Mesothelial cell of epicardium (in vitro differentiated cells): ENCODE measurements around the gene RAP1A. TPM values are rescaled to one million over a fixed set of nuclear protein-coding genes. Genes with fewer than 3 reads are reported as not detected.

Experiments used
- DNase-seq, 2 experiments: peaks; one replicate each; pipeline ENCODE4 v3.0.0; 2021; ENCODE audit warnings: low spot score in 2 of 2; ENCODE audit not compliant: unreplicated experiment in 2 of 2
- H3K27ac Mint-ChIP-seq: 2 replicates; pipeline ENCODE4 v1.8.0; 2021; ENCODE audit warnings: mixed read lengths
- H3K27me3 Mint-ChIP-seq: 2 replicates; pipeline ENCODE4 v1.8.0; 2021; ENCODE audit warnings: low read depth, mixed read lengths
- H3K36me3 Mint-ChIP-seq: 2 replicates; pipeline ENCODE4 v1.8.0; 2021; ENCODE audit warnings: mixed read lengths
- H3K4me1 Mint-ChIP-seq: 2 replicates; pipeline ENCODE4 v1.8.0; 2021; ENCODE audit warnings: mixed read lengths
- H3K4me3 Mint-ChIP-seq: 2 replicates; pipeline ENCODE4 v1.8.0; 2021; ENCODE audit warnings: mild to moderate bottlenecking, moderate library complexity, mixed read lengths
- H3K9me3 Mint-ChIP-seq: 2 replicates; pipeline ENCODE4 v1.8.0; 2021; ENCODE audit warnings: mixed read lengths
- CTCF ChIP-seq: fragments of 200-600 bp; sonication (generic); IDR thresholded peaks from one replicate; pipeline ENCODE4 v1.5.0; 2021; ENCODE audit warnings: antibody characterized with exemption; ENCODE audit not compliant: unreplicated experiment
- total RNA-seq: library from RNA; stranded (reverse); gene quantifications from 3 replicates; pipeline ENCODE4 v1.2.1, GENCODE V29; 2021

The RAP1A gene
- total RNA-seq, 1 donor from 2014 or later, result 28.3 TPM

DNA sequence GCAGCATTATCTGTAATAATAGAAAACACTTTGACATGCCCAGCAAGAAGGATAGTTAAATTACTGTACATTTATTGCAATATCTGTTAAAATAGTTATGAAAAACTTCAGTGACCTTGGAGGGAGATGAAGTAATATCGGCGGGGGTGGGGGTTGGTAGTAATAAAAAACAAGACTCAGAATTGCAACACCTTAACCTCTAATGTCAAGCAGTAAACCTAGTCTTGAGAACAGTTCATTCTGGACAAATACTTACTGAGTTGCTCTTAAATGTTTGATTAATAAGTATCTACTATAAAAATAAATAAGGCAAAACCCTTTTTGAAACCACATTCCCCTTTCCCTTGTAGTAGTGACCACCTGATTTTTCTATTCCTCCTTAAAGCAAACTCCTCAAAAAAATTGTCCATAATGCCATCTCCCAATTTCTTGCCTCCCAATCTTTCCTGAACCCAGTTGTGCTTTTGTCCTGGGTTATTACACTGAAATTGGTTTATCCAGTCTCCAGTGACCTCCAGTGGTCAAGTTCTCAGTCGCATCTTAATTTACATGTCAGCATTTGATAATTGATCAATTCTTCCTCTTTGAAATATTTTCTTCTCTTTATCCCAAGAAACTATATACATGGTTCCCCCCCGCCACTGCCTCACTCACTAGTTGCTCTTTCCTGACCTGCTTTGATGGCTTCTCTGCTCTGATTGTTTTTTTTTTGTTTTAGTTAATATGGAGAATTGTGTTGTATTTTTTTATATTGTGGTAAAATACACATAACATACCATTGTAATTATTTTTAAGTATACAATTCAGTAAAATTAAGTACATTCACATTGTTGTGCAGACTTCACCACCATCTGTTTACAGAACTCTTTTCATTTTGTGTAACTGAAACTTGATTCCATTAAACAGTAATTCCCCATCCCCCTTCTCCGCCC, 36.8 kb downstream of the RAP1A start:
- Mint-ChIP-seq H3K36me3 (no peaks in the 10 kb centered on the region), H3K27me3 (no peaks in the 10 kb centered on the region)

DNA sequence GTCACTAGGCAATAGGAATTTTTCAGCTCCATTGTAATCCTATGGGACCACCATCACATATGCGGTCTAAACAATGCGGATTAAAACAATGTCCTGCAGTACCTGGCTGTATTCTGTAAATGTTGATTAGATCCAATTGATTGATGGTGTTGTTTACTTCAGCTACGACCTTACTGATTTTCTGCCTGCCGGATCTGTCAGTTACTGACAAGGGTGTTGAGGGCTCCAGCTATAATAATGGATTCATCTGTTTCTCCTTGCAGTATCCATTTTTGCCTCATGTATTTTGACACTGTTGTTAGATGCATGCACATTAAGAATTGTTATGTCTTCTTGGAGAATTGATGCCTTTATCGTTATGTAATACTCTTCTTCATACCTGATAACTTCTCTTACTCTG, 39.0 kb downstream of the RAP1A start:
- peaks cover 6% of the 10 kb centered on the region for H3K36me3 Mint-ChIP-seq
- H3K4me1 Mint-ChIP-seq, result peaks cover 5% of the 10 kb centered on the region
- no peak overlapping the region for H3K4me3 Mint-ChIP-seq
- DNase-seq, result no peak
- no peak for TF ChIP-seq CTCF
- no peak overlapping the region for H3K27ac Mint-ChIP-seq
- H3K27me3 Mint-ChIP-seq, result no peaks in the 10 kb centered on the region
- H3K9me3 Mint-ChIP-seq, result peaks cover 5% of the 10 kb centered on the region

More for the DNA sequence above, 36.8 kb downstream of the RAP1A start:
- no peaks in the 10 kb centered on the region for H3K9me3 Mint-ChIP-seq
- no peak overlapping the region for H3K4me3 Mint-ChIP-seq
- peaks cover 5% of the 10 kb centered on the region for H3K4me1 Mint-ChIP-seq
- TF ChIP-seq CTCF, result peak; percentile 35
- DNase-seq, result no peak
- H3K27ac Mint-ChIP-seq, result no peak overlapping the region

GRCh38 chr1:111660204-111661150, 40.9 kb downstream of the RAP1A start:
- Mint-ChIP-seq H3K27me3 (no peaks in the 10 kb centered on the region), H3K27ac (no peak overlapping the region), H3K4me3 (no peak overlapping the region), H3K9me3 (peaks cover 8% of the 10 kb centered on the region), H3K4me1 (peaks cover 5% of the 10 kb centered on the region), H3K36me3 (peaks cover 8% of the 10 kb centered on the region)
- TF ChIP-seq CTCF, result no peak
- DNase-seq, result no peak

GRCh38 chr1:111664652-111665051, 45.1 kb downstream of the RAP1A start:
- peaks cover 5% of the 10 kb centered on the region for H3K4me1 Mint-ChIP-seq
- no peak for TF ChIP-seq CTCF
- H3K27me3 Mint-ChIP-seq, result no peaks in the 10 kb centered on the region
- peaks cover 8% of the 10 kb centered on the region for H3K9me3 Mint-ChIP-seq
- DNase-seq, result no peak
- peaks cover 10% of the 10 kb centered on the region for H3K36me3 Mint-ChIP-seq
- no peak overlapping the region for H3K27ac Mint-ChIP-seq
- H3K4me3 Mint-ChIP-seq, result no peak overlapping the region

GRCh38 chr1:111665497-111665896, 45.9 kb downstream of the RAP1A start:
- no peak for DNase-seq
- H3K4me1 Mint-ChIP-seq, result peaks cover 5% of the 10 kb centered on the region
- peaks cover 10% of the 10 kb centered on the region for H3K36me3 Mint-ChIP-seq
- no peak overlapping the region for H3K27ac Mint-ChIP-seq
- H3K9me3 Mint-ChIP-seq, result peaks cover 8% of the 10 kb centered on the region
- no peaks in the 10 kb centered on the region for H3K27me3 Mint-ChIP-seq
- no peak overlapping the region for H3K4me3 Mint-ChIP-seq
- TF ChIP-seq CTCF, result no peak
